ENCODE measurements around the gene DOC2A.
"Not testable (repeated sequence)": the region's sequence is repeated elsewhere in the genome, so short reads cannot be mapped to it uniquely, and the experiment has no call there.

DOC2A gene

GRCh38 chr16:29968205-29968604, 42.6 kb downstream of the DOC2A start:
- H3K4me3 ChIP-seq (replicated peaks; ENCODE audit: low read depth, low read length) = no peak overlapping the region
- no peak for DNase-seq (ENCODE audit: low read depth)
- no peak for TF ChIP-seq CTCF (IDR thresholded peaks at IDR 0.05; ENCODE audit: low read length, missing control alignments)

- no peak for DNase-seq (ENCODE audit: low read depth)
- no peak for TF ChIP-seq CTCF (IDR thresholded peaks at IDR 0.05; ENCODE audit: low read length, missing control alignments)
- peak overlapping the region; percentile 71 for H3K4me3 ChIP-seq (replicated peaks; ENCODE audit: low read depth, low read length)
Observed at GRCh38 chr16:29963021-29963743, 47.6 kb downstream of the DOC2A start.

- peak overlapping the region; percentile 71 for H3K4me3 ChIP-seq (replicated peaks; ENCODE audit: low read depth, low read length)
- DNase-seq (ENCODE audit: low read depth) = peak; percentile 57
- no peak for TF ChIP-seq CTCF (IDR thresholded peaks at IDR 0.05; ENCODE audit: low read length, missing control alignments)
Observed at GRCh38 chr16:29962344-29962994, 48.4 kb downstream of the DOC2A start.

- peak within 1 kb of the TSS; percentile 71 for H3K4me3 ChIP-seq (replicated peaks; ENCODE audit: low read depth, low read length)
- DNase-seq (ENCODE audit: low read depth) = peak; percentile 86
- peak; percentile 31 for TF ChIP-seq CTCF (IDR thresholded peaks at IDR 0.05; ENCODE audit: low read length, missing control alignments)
Observed at GRCh38 chr16:29961479-29962343, 49.1 kb downstream of the DOC2A start, which contains the start of gene TMEM219. TSS of gene TMEM219 (plus strand) at chr16:29962079. CDS start at chr16:29963144, 1,065 bp downstream.

DNA sequence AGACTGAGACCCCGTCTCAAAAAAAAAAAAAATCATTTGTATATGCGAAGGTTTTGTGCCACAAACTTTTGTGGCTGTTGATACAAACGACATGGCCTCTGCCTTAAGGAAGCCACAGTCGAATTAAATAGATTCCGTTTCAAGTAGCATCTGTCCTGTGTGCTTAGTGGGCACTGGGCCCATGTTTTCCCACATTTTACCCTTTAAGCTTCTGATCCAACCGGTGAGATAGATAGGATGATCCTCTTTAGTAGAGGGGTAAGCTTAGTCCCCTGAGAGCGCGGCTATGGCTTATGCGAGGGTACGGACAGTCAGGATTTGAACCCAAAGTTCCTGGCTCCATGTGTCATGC, 49.7 kb downstream of the DOC2A start:
- peak overlapping the region; percentile 71 for H3K4me3 ChIP-seq (replicated peaks; ENCODE audit: low read depth, low read length)
- TF ChIP-seq CTCF (IDR thresholded peaks at IDR 0.05; ENCODE audit: low read length, missing control alignments) = no peak
- no peak for DNase-seq (ENCODE audit: low read depth)

GRCh38 chr16:29959821-29960220, 51.0 kb downstream of the DOC2A start:
- not testable (repeated sequence) for DNase-seq (ENCODE audit: low read depth); H3K4me3 ChIP-seq (replicated peaks; ENCODE audit: low read depth, low read length)

- no peak overlapping the region for H3K4me3 ChIP-seq (replicated peaks; ENCODE audit: low read depth, low read length)
- TF ChIP-seq CTCF (IDR thresholded peaks at IDR 0.05; ENCODE audit: low read length, missing control alignments) = no peak
- no peak for DNase-seq (ENCODE audit: low read depth)
Observed at GRCh38 chr16:29959293-29959692, 51.5 kb downstream of the DOC2A start.
